ENCODE measurements around the gene RGR. TPM values are rescaled to one million over a fixed set of nuclear protein-coding genes. Genes with fewer than 3 reads are reported as not detected.

Gene RGR
- polyA plus RNA-seq, 1 donor (not counting 4 experiments of a cell fraction or from before 2014, with no cell fraction given), result not detected

DNA sequence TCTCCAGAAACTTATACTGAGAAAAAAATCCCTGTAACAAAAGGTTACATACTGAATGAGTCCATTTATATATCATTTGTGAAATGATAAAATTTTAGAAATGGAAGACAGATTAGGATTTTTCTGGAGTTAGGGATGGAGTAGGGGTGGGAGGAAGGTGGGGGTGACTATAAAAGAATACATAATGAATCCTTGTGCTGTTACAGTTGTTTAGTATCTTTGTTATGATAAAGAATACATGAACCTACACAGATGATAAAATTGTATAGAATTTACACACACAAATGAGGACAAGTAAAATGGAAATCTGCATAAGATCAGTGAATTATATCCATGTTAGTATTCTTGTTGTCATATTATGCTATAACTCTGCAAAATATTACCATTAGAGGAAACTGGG lies 41.8 kb downstream of the RGR start:
- H4K20me1 ChIP-seq (ENCODE audit: control insufficient read depth, extremely low read depth, insufficient read depth, low read length), result no peaks in the 10 kb centered on the region
- no peaks in the 10 kb centered on the region for H3K79me2 ChIP-seq (ENCODE audit: control insufficient read depth, insufficient read depth, low read length)
- dilution Hi-C loops (cut with MboI; ENCODE audit: extremely low pct_ligation_motif_present, low sequenced_read_pairs), result no loop called here
- no peak overlapping the region for H3K27ac ChIP-seq (ENCODE audit: control insufficient read depth, insufficient read depth, low read length)
- no peak for FAIRE-seq
- no peaks in the 10 kb centered on the region for H3K9me1 ChIP-seq (ENCODE audit: control insufficient read depth, extremely low read depth, insufficient read depth, low read length)
- H3K27me3 ChIP-seq (ENCODE audit: control insufficient read depth, extremely low read depth, insufficient read depth, low read length), result peaks cover 4% of the 10 kb centered on the region
- H3K4me1 ChIP-seq (ENCODE audit: control insufficient read depth, extremely low read depth, insufficient read depth, low read length), result no peaks in the 10 kb centered on the region
- H3K9ac ChIP-seq (ENCODE audit: control insufficient read depth, extremely low read depth, insufficient read depth, low read length), result no peak overlapping the region
- no peaks in the 10 kb centered on the region for H3K9me3 ChIP-seq (ENCODE audit: control insufficient read depth, low read depth, low read length)
- no peak overlapping the region for H2AFZ ChIP-seq (ENCODE audit: control insufficient read depth, low read length)
- no peaks in the 10 kb centered on the region for H3K36me3 ChIP-seq (ENCODE audit: control insufficient read depth in 2 of 2, extremely low read depth in 1 of 2, insufficient read depth in 2 of 2, low read length in 2 of 2)
- no peak overlapping the region for H3K4me2 ChIP-seq (ENCODE audit: control insufficient read depth, extremely low read depth, insufficient read depth, low read depth, low read length)
- no peak for DNase-seq (ENCODE audit: low read depth, low spot score)
- no peak overlapping the region for H3K4me3 ChIP-seq (ENCODE audit: control insufficient read depth in 2 of 3, extremely low read depth in 1 of 3, insufficient read depth in 2 of 3, low read depth in 1 of 3, low read length in 3 of 3)
- no peak for TF ChIP-seq EZH2 (IDR thresholded peaks at IDR 0.05; ENCODE audit: low read length)
- TF ChIP-seq, protein P1, sequence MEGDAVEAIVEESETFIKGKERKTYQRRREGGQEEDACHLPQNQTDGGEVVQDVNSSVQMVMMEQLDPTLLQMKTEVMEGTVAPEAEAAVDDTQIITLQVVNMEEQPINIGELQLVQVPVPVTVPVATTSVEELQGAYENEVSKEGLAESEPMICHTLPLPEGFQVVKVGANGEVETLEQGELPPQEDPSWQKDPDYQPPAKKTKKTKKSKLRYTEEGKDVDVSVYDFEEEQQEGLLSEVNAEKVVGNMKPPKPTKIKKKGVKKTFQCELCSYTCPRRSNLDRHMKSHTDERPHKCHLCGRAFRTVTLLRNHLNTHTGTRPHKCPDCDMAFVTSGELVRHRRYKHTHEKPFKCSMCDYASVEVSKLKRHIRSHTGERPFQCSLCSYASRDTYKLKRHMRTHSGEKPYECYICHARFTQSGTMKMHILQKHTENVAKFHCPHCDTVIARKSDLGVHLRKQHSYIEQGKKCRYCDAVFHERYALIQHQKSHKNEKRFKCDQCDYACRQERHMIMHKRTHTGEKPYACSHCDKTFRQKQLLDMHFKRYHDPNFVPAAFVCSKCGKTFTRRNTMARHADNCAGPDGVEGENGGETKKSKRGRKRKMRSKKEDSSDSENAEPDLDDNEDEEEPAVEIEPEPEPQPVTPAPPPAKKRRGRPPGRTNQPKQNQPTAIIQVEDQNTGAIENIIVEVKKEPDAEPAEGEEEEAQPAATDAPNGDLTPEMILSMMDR (optimal IDR thresholded peaks at IDR 0.05 in 1 of 3, IDR thresholded peaks at IDR 0.05 in 1 of 3, conservative IDR thresholded peaks at IDR 0.05 in 1 of 3; ENCODE audit: extremely low read depth in 1 of 3, insufficient read depth in 2 of 3, low read length in 3 of 3), result no peak

DNA sequence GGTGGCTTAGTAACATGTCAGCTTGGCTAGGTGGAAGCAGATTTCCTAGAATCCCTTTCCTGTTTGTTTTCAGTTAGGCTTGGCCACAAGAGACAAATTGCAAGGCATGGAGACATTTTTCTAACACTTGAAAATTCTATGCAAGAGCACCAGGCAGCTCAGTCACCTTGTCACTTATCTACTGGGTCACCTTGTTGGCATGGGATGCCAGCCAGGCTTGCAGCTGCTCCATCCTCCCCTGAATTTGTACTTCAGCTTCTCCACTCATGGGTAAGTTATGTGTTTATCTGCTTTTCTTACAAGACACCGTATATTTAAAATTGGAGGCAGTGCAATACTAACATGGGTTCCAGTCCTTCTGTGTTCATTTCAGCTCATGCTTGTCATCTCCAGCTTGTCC lies 43.3 kb downstream of the RGR start:
- Histone ChIP-seq H4K20me1 (ENCODE audit: control insufficient read depth, extremely low read depth, insufficient read depth, low read length) (no peaks in the 10 kb centered on the region), H3K9ac (ENCODE audit: control insufficient read depth, extremely low read depth, insufficient read depth, low read length) (no peak overlapping the region), H3K9me1 (ENCODE audit: control insufficient read depth, extremely low read depth, insufficient read depth, low read length) (no peaks in the 10 kb centered on the region), H3K4me3 (ENCODE audit: control insufficient read depth in 2 of 3, extremely low read depth in 1 of 3, insufficient read depth in 2 of 3, low read depth in 1 of 3, low read length in 3 of 3) (no peak overlapping the region), H3K27ac (ENCODE audit: control insufficient read depth, insufficient read depth, low read length) (no peak overlapping the region), H3K4me2 (ENCODE audit: control insufficient read depth, extremely low read depth, insufficient read depth, low read depth, low read length) (no peak overlapping the region), H3K9me3 (ENCODE audit: control insufficient read depth, low read depth, low read length) (no peaks in the 10 kb centered on the region), H3K27me3 (ENCODE audit: control insufficient read depth, extremely low read depth, insufficient read depth, low read length) (peaks cover 4% of the 10 kb centered on the region), H3K79me2 (ENCODE audit: control insufficient read depth, insufficient read depth, low read length) (no peaks in the 10 kb centered on the region), H2AFZ (ENCODE audit: control insufficient read depth, low read length) (no peak overlapping the region), H3K36me3 (ENCODE audit: control insufficient read depth in 2 of 2, extremely low read depth in 1 of 2, insufficient read depth in 2 of 2, low read length in 2 of 2) (no peaks in the 10 kb centered on the region), H3K4me1 (ENCODE audit: control insufficient read depth, extremely low read depth, insufficient read depth, low read length) (no peaks in the 10 kb centered on the region)
- DNase-seq (ENCODE audit: low read depth, low spot score) (no peak), FAIRE-seq (no peak)
- dilution Hi-C loops (cut with MboI; ENCODE audit: extremely low pct_ligation_motif_present, low sequenced_read_pairs), result no loop called here
- no peak for TF ChIP-seq EZH2 (IDR thresholded peaks at IDR 0.05; ENCODE audit: low read length)
- TF ChIP-seq, protein P1 (optimal IDR thresholded peaks at IDR 0.05 in 1 of 3, IDR thresholded peaks at IDR 0.05 in 1 of 3, conservative IDR thresholded peaks at IDR 0.05 in 1 of 3; ENCODE audit: extremely low read depth in 1 of 3, insufficient read depth in 2 of 3, low read length in 3 of 3), result no peak

Measured in keratinocyte (primary cell).